ENCODE results near the gene NUAK2. TPM values are rescaled to one million over a fixed set of nuclear protein-coding genes. Genes with fewer than 3 reads are reported as not detected.

The NUAK2 gene
- total RNA-seq, 4 donors from 2014 or later, result 22.0 to 40.0 (median 30.9) TPM

DNA sequence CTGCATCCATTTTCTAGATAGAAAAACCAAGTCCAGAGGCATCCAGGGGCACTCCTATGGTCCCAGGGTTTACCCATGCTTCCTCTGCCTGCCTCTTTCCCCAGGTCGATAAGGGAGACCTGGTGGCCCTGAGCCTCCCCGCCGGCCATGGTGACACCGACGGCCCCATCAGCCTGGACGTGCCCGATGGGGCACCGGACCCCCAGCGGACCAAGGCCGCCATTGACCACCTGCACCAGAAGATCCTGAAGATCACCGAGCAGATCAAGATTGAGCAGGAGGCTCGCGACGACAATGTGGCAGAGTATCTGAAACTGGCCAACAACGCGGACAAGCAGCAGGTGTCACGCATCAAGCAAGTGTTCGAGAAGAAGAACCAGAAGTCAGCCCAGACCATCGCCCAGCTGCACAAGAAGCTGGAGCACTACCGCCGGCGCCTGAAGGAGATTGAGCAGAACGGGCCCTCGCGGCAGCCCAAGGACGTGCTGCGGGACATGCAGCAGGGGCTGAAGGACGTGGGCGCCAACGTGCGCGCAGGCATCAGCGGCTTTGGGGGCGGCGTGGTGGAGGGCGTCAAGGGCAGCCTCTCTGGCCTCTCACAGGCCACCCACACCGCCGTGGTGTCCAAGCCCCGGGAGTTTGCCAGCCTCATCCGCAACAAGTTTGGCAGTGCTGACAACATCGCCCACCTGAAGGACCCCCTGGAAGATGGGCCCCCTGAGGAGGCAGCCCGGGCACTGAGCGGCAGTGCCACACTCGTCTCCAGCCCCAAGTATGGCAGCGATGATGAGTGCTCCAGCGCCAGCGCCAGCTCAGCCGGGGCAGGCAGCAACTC is 52.5 kb downstream of the NUAK2 start:
- Histone ChIP-seq H3K9me3 (no peaks in the 10 kb centered on the region), H3K4me3 (no peak overlapping the region), H3K4me1 (peaks cover 0 to 9% (median 3%) of the 10 kb centered on the region in 4 donors), H3K36me3 (no peaks in the 10 kb centered on the region), H3K27ac (no peak overlapping the region), H3K27me3 (no peaks in the 10 kb centered on the region)
- TF ChIP-seq POLR2A (IDR thresholded peaks at IDR 0.05) (no peak), CTCF (IDR thresholded peaks at IDR 0.05) (no peak)
- DNase-seq, result no peak

- Histone ChIP-seq H3K4me3 (no peak overlapping the region), H3K9me3 (no peaks in the 10 kb centered on the region), H3K27ac (no peak overlapping the region), H3K27me3 (no peaks in the 10 kb centered on the region), H3K4me1 (peaks cover 0 to 7% (median 0%) of the 10 kb centered on the region in 4 donors), H3K36me3 (no peaks in the 10 kb centered on the region)
- TF ChIP-seq CTCF (IDR thresholded peaks at IDR 0.05) (no peak), POLR2A (IDR thresholded peaks at IDR 0.05) (no peak)
- no peak for DNase-seq
These were observed 54.1 kb downstream of the NUAK2 start for GRCh38 chr1:205267306-205267902.

DNA sequence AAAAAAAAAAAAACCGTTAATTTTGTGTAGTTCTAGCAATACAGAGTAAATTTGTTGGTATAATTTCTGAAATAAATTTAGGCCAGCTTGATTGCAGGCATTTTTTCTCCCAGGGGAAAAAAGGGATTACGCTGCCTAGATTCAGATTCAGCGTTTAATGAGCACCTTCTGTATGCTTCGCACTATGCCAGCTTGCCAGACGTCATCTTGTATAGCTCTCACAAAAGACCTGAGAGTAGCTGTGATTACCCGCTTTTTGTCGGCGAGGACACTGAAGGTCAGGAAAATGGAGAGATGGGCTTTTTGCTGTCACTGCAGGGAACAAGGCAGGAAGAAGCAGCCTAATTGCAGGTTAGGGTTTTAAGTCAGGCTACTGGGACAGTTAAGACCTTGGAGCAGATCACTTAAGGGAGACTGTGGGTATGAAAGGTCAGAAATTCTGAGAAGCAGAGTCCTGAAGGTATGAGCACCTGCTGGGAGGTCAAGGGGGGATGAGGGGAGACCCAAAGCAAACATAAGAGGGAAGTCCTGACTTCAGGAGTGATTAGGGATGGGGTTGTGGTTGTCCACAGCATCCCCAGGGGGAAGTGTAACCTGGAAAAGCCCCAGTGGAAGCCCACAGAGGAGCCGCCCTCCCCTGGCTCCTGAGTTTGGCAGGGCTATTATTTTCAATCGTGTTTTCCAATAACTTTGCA is 54.8 kb downstream of the NUAK2 start:
- TF ChIP-seq CTCF (IDR thresholded peaks at IDR 0.05) (no peak), POLR2A (IDR thresholded peaks at IDR 0.05) (no peak)
- no peaks in the 10 kb centered on the region for H3K9me3 ChIP-seq
- no peak for DNase-seq
- no peaks in the 10 kb centered on the region for H3K36me3 ChIP-seq
- H3K4me1 ChIP-seq, result peaks cover 0 to 14% (median 0%) of the 10 kb centered on the region in 4 donors
- no peak overlapping the region for H3K4me3 ChIP-seq
- no peaks in the 10 kb centered on the region for H3K27me3 ChIP-seq
- H3K27ac ChIP-seq, result no peak overlapping the region

DNA sequence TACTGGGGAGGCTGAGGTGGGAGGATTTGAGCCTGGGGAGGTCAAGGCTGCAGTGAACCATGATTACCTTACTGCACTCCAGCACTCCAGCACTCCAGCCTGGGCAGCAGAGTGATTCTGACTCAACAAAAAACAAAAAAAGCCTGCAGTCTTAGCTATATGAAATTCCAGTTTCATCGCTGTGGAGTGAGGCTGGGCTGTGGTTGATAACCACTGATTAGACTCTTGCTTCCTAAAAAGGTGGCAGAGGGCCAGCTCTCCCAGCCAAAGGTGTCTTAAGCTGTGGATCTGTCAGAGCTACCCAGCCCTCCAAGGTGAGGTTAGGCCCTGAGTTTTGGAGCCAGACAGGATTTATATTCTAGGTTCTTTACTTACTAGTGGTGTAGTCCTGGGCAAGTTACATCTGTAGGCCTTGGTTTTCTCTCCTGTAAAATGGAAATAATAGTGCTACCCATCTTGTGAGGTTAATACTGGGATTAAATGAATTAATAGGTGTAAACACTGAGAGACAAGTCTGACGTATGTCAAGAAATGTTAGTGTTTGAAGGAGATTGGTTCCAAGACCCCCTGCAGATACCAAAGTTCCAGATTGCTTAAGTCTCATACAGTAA is 57.9 kb downstream of the NUAK2 start:
- DNase-seq, result no peak
- H3K4me1 ChIP-seq, result peaks cover 0 to 14% (median 0%) of the 10 kb centered on the region in 4 donors
- no peak for TF ChIP-seq POLR2A (IDR thresholded peaks at IDR 0.05)
- TF ChIP-seq CTCF (IDR thresholded peaks at IDR 0.05), result no peak
- no peaks in the 10 kb centered on the region for H3K27me3 ChIP-seq
- no peaks in the 10 kb centered on the region for H3K9me3 ChIP-seq
- H3K27ac ChIP-seq, result no peak overlapping the region
- H3K4me3 ChIP-seq, result no peak overlapping the region
- H3K36me3 ChIP-seq, result no peaks in the 10 kb centered on the region

GRCh38 chr1:205262731-205263171 is 58.8 kb downstream of the NUAK2 start:
- Histone ChIP-seq H3K9me3 (no peaks in the 10 kb centered on the region), H3K27ac (no peak overlapping the region), H3K4me1 (peaks cover 0 to 19% (median 0%) of the 10 kb centered on the region in 4 donors), H3K36me3 (no peaks in the 10 kb centered on the region), H3K4me3 (no peak overlapping the region), H3K27me3 (no peaks in the 10 kb centered on the region)
- TF ChIP-seq CTCF (IDR thresholded peaks at IDR 0.05), result no peak
- TF ChIP-seq POLR2A (IDR thresholded peaks at IDR 0.05), result no peak
- no peak for DNase-seq
